K562 (cell line): ENCODE measurements around the gene PRTN3. TPM values are rescaled to one million over a fixed set of nuclear protein-coding genes. Genes with fewer than 3 reads are reported as not detected.
A peak's percentile ranks its signal among the peaks of the same experiment; 100 is the strongest.

Source experiments
- ARID2 ChIP-seq: fragments of 450-650 bp; IDR thresholded peaks from 2 replicates; pipeline ENCODE4 v1.6.1; 2017; ENCODE audit warnings: antibody characterized with exemption, mild to moderate bottlenecking
- BRF1 ChIP-seq: IDR thresholded peaks from 3 replicates; pipeline ENCODE4 v1.6.1; 2011; ENCODE audit warnings: borderline replicate concordance, mild to moderate bottlenecking; ENCODE audit not compliant: insufficient read length; ENCODE audit errors: extremely low read depth
- FOXP1 ChIP-seq: sonication (generic); formaldehyde crosslinking; IDR thresholded peaks from 2 replicates; pipeline ENCODE4 v1.8.0; 2022; ENCODE audit warnings: mild to moderate bottlenecking, missing genetic modification reagents
- HMGN3 ChIP-seq: IDR thresholded peaks from 2 replicates; pipeline ENCODE4 v1.6.1; 2011; ENCODE audit warnings: borderline replicate concordance, low read depth, mild to moderate bottlenecking, mixed read lengths, low read length; ENCODE audit not compliant: insufficient read length; ENCODE audit errors: extremely low read depth
- KLF16 ChIP-seq: IDR thresholded peaks from 2 replicates; pipeline ENCODE4 v1.6.1; 2016; ENCODE audit warnings: antibody characterized with exemption
- MAFG ChIP-seq: fragments of 450-650 bp; conservative IDR thresholded peaks from 2 replicates; pipeline ENCODE4 v1.6.1; 2016; ENCODE audit warnings: missing genetic modification characterization, missing compliant biosample characterization
- MCM3 ChIP-seq: fragments of 450-650 bp; IDR thresholded peaks from 2 replicates; pipeline ENCODE4 v1.6.1; 2016
- MIER1 ChIP-seq: fragments of 450-650 bp; IDR thresholded peaks from 2 replicates; pipeline ENCODE4 v1.6.1; 2016; ENCODE audit warnings: antibody characterized with exemption, mild to moderate bottlenecking, low read depth
- RUNX1 ChIP-seq: sonication (generic); IDR thresholded peaks from 2 replicates; pipeline ENCODE4 v1.6.1; 2016; ENCODE audit warnings: antibody characterized with exemption, low read depth
- SAFB ChIP-seq: fragments of 200-400 bp; formaldehyde crosslinking; IDR thresholded peaks from 2 replicates; pipeline ENCODE4 v1.6.1; 2017; ENCODE audit warnings: low read depth, low read length, borderline replicate concordance
- SOX6 ChIP-seq: fragments of 450-650 bp; IDR thresholded peaks from 2 replicates; pipeline ENCODE4 v1.6.1; 2014; ENCODE audit warnings: mild to moderate bottlenecking
- TAF7 ChIP-seq: fragments of 450-650 bp; IDR thresholded peaks from 2 replicates; pipeline ENCODE4 v1.6.1; 2016; ENCODE audit warnings: missing genetic modification characterization, missing compliant biosample characterization
- ZKSCAN8 ChIP-seq: fragments of 200-800 bp; sonication (Bioruptor generic); IDR thresholded peaks from 2 replicates; pipeline ENCODE4 v1.6.1; 2016; ENCODE audit warnings: missing genetic modification characterization, missing compliant biosample characterization
- ZNF217 ChIP-seq: sonication (generic); formaldehyde crosslinking; IDR thresholded peaks from 2 replicates; pipeline ENCODE4 v1.8.0; 2022; ENCODE audit warnings: mild to moderate bottlenecking, missing genetic modification reagents
- ZNF384 ChIP-seq: IDR thresholded peaks from 2 replicates; pipeline ENCODE4 v1.6.1; 2012; ENCODE audit warnings: low read depth, low read length, improper control_type of control experiment
- ZNF79 ChIP-seq: fragments of 250-450 bp; sonication (Bioruptor Pico); IDR thresholded peaks from 2 replicates; pipeline ENCODE4 v1.4.0; 2020; ENCODE audit warnings: low read depth, mild to moderate bottlenecking, moderate library complexity
- polyA plus RNA-seq, 8 experiments: library from polyadenylated mRNA; depleted of rRNA in 4 of 8; stranded (reverse) in 5 of 8; unstranded in 3 of 8; fragments of >200 nt; fragmentation: Nextera tagmentation in 2 of 8; fragmentation: Illumina TruSeq in 1 of 8; extraction: Ambion mirVana in 2 of 8; extraction: Trizol in 1 of 8; gene quantifications; 2 replicates each; pipeline versions ENCODE4 v1.2.1 to v1.2.3, GENCODE V29; 2011 to 2014; ENCODE audit warnings: inconsistent platforms in 1 of 8, missing spikeins in 1 of 8
- total RNA-seq, 7 experiments: library from RNA; depleted of rRNA in 6 of 7; stranded (reverse); fragments of >200 nt in 6 of 7; fragmentation: Illumina TruSeq in 2 of 7; extraction: Trizol in 2 of 7; gene quantifications; 2 replicates each; pipeline versions ENCODE4 v1.2.1 to v1.2.3, GENCODE V29; 2011 to 2021; ENCODE audit warnings: low replicate concordance in 1 of 7
- TF ChIP-seq, protein P1 (sequence below): fragments of 200-800 bp; sonication (Bioruptor generic); IDR thresholded peaks from 2 replicates; pipeline ENCODE4 v1.6.1; 2017; ENCODE audit warnings: missing genetic modification characterization, missing compliant biosample characterization
- TF ChIP-seq, protein P2 (sequence below): fragments of 450-650 bp; IDR thresholded peaks from 2 replicates; pipeline ENCODE4 v1.6.1; 2017; ENCODE audit warnings: antibody characterized with exemption
- TF ChIP-seq, protein P3 (sequence below): fragments of 450-650 bp; conservative IDR thresholded peaks from 2 replicates; pipeline ENCODE4 v1.6.1; 2016; ENCODE audit warnings: missing genetic modification characterization, low read depth, mild to moderate bottlenecking, control low read depth, missing compliant biosample characterization
- TF ChIP-seq, protein P4 (sequence below): fragments of 250-450 bp; sonication (Bioruptor Pico); IDR thresholded peaks from 2 replicates; pipeline ENCODE4 v1.8.0; 2021; ENCODE audit warnings: mild to moderate bottlenecking, moderate library complexity
- TF ChIP-seq, protein P5 (sequence below): conservative IDR thresholded peaks from 2 replicates; pipeline ENCODE4 v1.6.1; 2011; ENCODE audit warnings: low read depth, mild to moderate bottlenecking, low read length; ENCODE audit not compliant: control insufficient read depth

PRTN3 gene
- total and polyA plus RNA-seq, 9 of the 15 experiments (the other 6 are each of a cell fraction or from before 2014, with no cell fraction given): 0.14 to 0.86 (median 0.43) TPM; not detected in 3

DNA sequence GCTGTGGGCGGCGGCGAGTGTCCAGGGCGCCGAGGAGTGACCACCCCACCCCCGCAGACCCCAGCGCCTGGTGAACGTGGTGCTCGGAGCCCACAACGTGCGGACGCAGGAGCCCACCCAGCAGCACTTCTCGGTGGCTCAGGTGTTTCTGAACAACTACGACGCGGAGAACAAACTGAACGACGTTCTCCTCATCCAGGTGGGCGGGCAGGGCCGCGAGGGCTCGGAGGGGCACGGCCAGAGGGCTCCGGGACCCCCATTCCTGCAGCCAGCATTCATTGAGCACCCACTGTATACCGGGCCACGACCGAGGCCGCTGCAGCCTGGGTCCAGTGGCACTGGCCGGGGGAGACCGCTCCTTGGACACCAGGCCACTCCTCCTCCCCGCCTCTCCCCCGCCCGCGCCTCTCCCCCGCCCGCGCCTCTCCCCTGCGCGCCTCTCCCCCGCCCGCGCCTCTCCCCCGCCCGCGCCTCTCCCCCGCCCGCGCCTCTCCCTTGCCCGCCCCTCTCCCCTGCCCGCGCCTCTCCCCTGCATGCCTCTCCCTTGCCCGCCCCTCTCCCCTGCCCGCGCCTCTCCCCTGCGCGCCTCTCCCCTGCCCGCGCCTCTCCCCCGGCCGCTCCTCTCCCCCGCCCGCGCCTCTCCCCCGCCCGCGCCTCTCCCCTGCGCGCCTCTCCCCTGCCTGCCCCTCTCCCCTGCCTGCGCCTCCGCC is 3.2 kb downstream of the PRTN3 start (continued):
- TF ChIP-seq, protein P1, sequence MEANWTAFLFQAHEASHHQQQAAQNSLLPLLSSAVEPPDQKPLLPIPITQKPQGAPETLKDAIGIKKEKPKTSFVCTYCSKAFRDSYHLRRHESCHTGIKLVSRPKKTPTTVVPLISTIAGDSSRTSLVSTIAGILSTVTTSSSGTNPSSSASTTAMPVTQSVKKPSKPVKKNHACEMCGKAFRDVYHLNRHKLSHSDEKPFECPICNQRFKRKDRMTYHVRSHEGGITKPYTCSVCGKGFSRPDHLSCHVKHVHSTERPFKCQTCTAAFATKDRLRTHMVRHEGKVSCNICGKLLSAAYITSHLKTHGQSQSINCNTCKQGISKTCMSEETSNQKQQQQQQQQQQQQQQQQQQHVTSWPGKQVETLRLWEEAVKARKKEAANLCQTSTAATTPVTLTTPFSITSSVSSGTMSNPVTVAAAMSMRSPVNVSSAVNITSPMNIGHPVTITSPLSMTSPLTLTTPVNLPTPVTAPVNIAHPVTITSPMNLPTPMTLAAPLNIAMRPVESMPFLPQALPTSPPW (CRISPR knock-in tag): peak; percentile 88
- TF ChIP-seq FOXP1 (no peak), MIER1 (no peak), SOX6 (no peak), TAF7 (no peak), BRF1 (no peak), RUNX1 (no peak), MCM3 (no peak), ZNF79 (CRISPR knock-in tag) (no peak), SAFB (no peak; the same call in 1 of the 2 replicates), KLF16 (no peak), MAFG (tag) (no peak), ZNF384 (no peak), HMGN3 (peak; percentile 4), ARID2 (no peak), ZNF217 (no peak), ZKSCAN8 (CRISPR knock-in tag) (peak; percentile 96)
- TF ChIP-seq, protein P2, sequence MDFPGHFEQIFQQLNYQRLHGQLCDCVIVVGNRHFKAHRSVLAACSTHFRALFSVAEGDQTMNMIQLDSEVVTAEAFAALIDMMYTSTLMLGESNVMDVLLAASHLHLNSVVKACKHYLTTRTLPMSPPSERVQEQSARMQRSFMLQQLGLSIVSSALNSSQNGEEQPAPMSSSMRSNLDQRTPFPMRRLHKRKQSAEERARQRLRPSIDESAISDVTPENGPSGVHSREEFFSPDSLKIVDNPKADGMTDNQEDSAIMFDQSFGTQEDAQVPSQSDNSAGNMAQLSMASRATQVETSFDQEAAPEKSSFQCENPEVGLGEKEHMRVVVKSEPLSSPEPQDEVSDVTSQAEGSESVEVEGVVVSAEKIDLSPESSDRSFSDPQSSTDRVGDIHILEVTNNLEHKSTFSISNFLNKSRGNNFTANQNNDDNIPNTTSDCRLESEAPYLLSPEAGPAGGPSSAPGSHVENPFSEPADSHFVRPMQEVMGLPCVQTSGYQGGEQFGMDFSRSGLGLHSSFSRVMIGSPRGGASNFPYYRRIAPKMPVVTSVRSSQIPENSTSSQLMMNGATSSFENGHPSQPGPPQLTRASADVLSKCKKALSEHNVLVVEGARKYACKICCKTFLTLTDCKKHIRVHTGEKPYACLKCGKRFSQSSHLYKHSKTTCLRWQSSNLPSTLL: no peak
- TF ChIP-seq, protein P3, sequence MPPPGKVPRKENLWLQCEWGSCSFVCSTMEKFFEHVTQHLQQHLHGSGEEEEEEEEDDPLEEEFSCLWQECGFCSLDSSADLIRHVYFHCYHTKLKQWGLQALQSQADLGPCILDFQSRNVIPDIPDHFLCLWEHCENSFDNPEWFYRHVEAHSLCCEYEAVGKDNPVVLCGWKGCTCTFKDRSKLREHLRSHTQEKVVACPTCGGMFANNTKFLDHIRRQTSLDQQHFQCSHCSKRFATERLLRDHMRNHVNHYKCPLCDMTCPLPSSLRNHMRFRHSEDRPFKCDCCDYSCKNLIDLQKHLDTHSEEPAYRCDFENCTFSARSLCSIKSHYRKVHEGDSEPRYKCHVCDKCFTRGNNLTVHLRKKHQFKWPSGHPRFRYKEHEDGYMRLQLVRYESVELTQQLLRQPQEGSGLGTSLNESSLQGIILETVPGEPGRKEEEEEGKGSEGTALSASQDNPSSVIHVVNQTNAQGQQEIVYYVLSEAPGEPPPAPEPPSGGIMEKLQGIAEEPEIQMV: no peak
- TF ChIP-seq, protein P4, sequence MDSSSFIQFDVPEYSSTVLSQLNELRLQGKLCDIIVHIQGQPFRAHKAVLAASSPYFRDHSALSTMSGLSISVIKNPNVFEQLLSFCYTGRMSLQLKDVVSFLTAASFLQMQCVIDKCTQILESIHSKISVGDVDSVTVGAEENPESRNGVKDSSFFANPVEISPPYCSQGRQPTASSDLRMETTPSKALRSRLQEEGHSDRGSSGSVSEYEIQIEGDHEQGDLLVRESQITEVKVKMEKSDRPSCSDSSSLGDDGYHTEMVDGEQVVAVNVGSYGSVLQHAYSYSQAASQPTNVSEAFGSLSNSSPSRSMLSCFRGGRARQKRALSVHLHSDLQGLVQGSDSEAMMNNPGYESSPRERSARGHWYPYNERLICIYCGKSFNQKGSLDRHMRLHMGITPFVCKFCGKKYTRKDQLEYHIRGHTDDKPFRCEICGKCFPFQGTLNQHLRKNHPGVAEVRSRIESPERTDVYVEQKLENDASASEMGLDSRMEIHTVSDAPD (CRISPR knock-in tag): no peak
- TF ChIP-seq, protein P5, sequence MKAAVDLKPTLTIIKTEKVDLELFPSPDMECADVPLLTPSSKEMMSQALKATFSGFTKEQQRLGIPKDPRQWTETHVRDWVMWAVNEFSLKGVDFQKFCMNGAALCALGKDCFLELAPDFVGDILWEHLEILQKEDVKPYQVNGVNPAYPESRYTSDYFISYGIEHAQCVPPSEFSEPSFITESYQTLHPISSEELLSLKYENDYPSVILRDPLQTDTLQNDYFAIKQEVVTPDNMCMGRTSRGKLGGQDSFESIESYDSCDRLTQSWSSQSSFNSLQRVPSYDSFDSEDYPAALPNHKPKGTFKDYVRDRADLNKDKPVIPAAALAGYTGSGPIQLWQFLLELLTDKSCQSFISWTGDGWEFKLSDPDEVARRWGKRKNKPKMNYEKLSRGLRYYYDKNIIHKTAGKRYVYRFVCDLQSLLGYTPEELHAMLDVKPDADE: 0 out of 2 replicates have a peak, but pooled peaks have one; percentile 10
